ENCODE measurements around the gene INPP4B. TPM values are rescaled to one million over a fixed set of nuclear protein-coding genes. Genes with fewer than 3 reads are reported as not detected.

INPP4B gene
- total RNA-seq, 2 donors from 2014 or later: 10.0 to 14.1 TPM

- Histone ChIP-seq H3K4me3 (no peak overlapping the region), H3K27ac (no peak overlapping the region), H3K36me3 (no peaks in the 10 kb centered on the region), H3K9me3 (no peaks in the 10 kb centered on the region), H3K9ac (ENCODE audit: low read depth in 2 of 2, low read length in 2 of 2) (no peak overlapping the region), H3K27me3 (no peaks in the 10 kb centered on the region), H3K4me1 (no peaks in the 10 kb centered on the region)
- TF ChIP-seq, protein P1, sequence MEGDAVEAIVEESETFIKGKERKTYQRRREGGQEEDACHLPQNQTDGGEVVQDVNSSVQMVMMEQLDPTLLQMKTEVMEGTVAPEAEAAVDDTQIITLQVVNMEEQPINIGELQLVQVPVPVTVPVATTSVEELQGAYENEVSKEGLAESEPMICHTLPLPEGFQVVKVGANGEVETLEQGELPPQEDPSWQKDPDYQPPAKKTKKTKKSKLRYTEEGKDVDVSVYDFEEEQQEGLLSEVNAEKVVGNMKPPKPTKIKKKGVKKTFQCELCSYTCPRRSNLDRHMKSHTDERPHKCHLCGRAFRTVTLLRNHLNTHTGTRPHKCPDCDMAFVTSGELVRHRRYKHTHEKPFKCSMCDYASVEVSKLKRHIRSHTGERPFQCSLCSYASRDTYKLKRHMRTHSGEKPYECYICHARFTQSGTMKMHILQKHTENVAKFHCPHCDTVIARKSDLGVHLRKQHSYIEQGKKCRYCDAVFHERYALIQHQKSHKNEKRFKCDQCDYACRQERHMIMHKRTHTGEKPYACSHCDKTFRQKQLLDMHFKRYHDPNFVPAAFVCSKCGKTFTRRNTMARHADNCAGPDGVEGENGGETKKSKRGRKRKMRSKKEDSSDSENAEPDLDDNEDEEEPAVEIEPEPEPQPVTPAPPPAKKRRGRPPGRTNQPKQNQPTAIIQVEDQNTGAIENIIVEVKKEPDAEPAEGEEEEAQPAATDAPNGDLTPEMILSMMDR (IDR thresholded peaks at IDR 0.05): no peak
- DNase-seq: no peak
- intact Hi-C loops (cut with DNase I): no loop called here
Measured at GRCh38 chr4:142419712-142420111, 426.4 kb downstream of the INPP4B start.

GRCh38 chr4:142418697-142419096, 427.4 kb downstream of the INPP4B start:
- H3K9me3 ChIP-seq: no peaks in the 10 kb centered on the region
- no peak overlapping the region for H3K9ac ChIP-seq (ENCODE audit: low read depth in 2 of 2, low read length in 2 of 2)
- no peak for DNase-seq
- no peaks in the 10 kb centered on the region for H3K4me1 ChIP-seq
- H3K36me3 ChIP-seq: no peaks in the 10 kb centered on the region
- H3K27ac ChIP-seq: no peak overlapping the region
- H3K4me3 ChIP-seq: no peak overlapping the region
- TF ChIP-seq, protein P1 (IDR thresholded peaks at IDR 0.05): no peak
- no peaks in the 10 kb centered on the region for H3K27me3 ChIP-seq
- intact Hi-C loops (cut with DNase I): no loop called here

DNA sequence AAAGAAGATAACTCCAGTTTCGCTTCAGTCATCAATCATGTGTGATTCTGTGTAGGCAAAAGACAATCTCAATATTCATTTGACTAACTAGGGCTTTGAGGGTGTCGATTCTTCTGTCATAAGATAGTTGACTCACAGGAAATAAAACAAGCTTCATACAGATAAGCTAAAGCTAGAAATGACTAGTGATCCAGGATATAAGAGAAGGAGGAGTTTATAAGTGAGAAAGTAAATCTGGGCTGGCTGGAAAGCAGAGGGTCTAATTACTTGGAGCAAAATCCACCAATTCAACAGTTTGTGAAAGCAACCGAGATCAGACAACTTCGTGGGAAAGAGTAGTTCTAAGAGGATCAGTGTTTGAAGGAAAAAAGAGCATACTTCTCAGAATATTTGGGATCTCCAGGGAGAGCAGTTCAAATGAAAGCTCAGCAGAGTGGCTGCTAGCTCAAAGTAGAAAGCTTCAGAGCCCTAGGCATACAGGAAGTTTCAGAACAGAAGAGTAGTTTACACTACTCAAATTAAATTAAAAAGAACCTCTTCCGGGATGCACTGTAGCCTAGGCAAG, 429.3 kb downstream of the INPP4B start:
- intact Hi-C loops (cut with DNase I): no loop called here
- Histone ChIP-seq H3K27me3 (no peaks in the 10 kb centered on the region), H3K36me3 (no peaks in the 10 kb centered on the region), H3K4me3 (no peak overlapping the region), H3K27ac (no peak overlapping the region), H3K9me3 (no peaks in the 10 kb centered on the region), H3K9ac (ENCODE audit: low read depth in 2 of 2, low read length in 2 of 2) (no peak overlapping the region), H3K4me1 (no peaks in the 10 kb centered on the region)
- no peak for DNase-seq
- TF ChIP-seq, protein P1 (IDR thresholded peaks at IDR 0.05): no peak

DNA sequence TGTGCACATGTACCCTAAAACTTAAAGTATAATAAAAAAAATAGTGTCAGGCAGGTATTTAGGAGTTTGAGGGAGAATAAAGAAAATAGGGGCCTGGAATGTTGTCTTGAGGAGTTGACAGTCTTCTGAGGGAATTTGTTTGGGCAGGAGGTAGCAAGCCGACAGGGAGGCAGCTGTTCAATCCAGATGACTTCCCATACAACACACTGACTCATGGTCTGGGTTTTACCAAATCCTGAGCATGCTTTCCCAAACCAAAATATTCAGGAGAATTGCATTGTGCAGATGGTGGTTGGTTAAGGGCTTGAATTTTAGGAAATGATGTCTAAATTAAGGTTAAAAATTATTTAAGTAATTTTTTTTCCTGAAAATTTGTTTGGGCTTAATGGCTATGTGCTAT, 430.0 kb downstream of the INPP4B start:
- intact Hi-C loops (cut with DNase I): no loop called here
- H3K4me3 ChIP-seq: no peak overlapping the region
- no peaks in the 10 kb centered on the region for H3K36me3 ChIP-seq
- no peaks in the 10 kb centered on the region for H3K4me1 ChIP-seq
- TF ChIP-seq, protein P1 (IDR thresholded peaks at IDR 0.05): no peak
- H3K9me3 ChIP-seq: no peaks in the 10 kb centered on the region
- no peak for DNase-seq
- no peak overlapping the region for H3K9ac ChIP-seq (ENCODE audit: low read depth in 2 of 2, low read length in 2 of 2)
- H3K27ac ChIP-seq: no peak overlapping the region
- no peaks in the 10 kb centered on the region for H3K27me3 ChIP-seq

- H3K36me3 ChIP-seq: no peaks in the 10 kb centered on the region
- intact Hi-C loops (cut with DNase I): no loop called here
- no peaks in the 10 kb centered on the region for H3K9me3 ChIP-seq
- no peak overlapping the region for H3K27ac ChIP-seq
- TF ChIP-seq, protein P1 (IDR thresholded peaks at IDR 0.05): no peak
- no peak overlapping the region for H3K9ac ChIP-seq (ENCODE audit: low read depth in 2 of 2, low read length in 2 of 2)
- H3K27me3 ChIP-seq: no peaks in the 10 kb centered on the region
- H3K4me1 ChIP-seq: no peaks in the 10 kb centered on the region
- no peak overlapping the region for H3K4me3 ChIP-seq
- no peak for DNase-seq
Measured at GRCh38 chr4:142414366-142414990, 431.6 kb downstream of the INPP4B start.

Data from colonic mucosa (tissue), 4 donors.